Lower leg skin (tissue), 4 donors: ENCODE measurements around the gene LDLRAD3. TPM values are rescaled to one million over a fixed set of nuclear protein-coding genes. Genes with fewer than 3 reads are reported as not detected.

Experiments
- DNase-seq, 2 donors: peaks; one replicate each; pipeline ENCODE4 v3.0.0-alpha.2; 2019; ENCODE audit warnings: low spot score in 2 of 2
- H3K4me3 ChIP-seq: fragments of 200-600 bp; sonication (generic); 2 replicates; pipeline ENCODE4 v1.5.1; 2017; ENCODE audit warnings: mild to moderate bottlenecking, low read depth; ENCODE audit not compliant: poor library complexity, severe bottlenecking
- POLR2A ChIP-seq, 2 donors: fragments of 450-650 bp; IDR thresholded peaks; one replicate each; pipeline ENCODE4 v1.6.1; 2016 to 2017; ENCODE audit warnings: antibody characterized with exemption in 2 of 2, mild to moderate bottlenecking in 1 of 2, moderate library complexity in 1 of 2
- WGBS, 2 donors: methylation state at CpG; one replicate each; pipeline ENCODE4 v1.1.5; 2018; 5-methylcytosine and 5-hydroxymethylcytosine counted together
- intact Hi-C: fragments of 100-400 bp; cut with DNase I; formaldehyde crosslinking; loops from one replicate; pipeline ENCODE4 v1.15.0; 2023; ENCODE audit warnings: low total_unique reads
- total RNA-seq, 4 donors: library from RNA; depleted of rRNA; stranded (reverse); fragments of >200 nt; gene quantifications; one replicate each; pipeline ENCODE4 v1.1.0, GENCODE V29; 2016
- TF ChIP-seq, protein P1 (sequence below), 3 donors: fragments of 450-650 bp; IDR thresholded peaks; one replicate each; pipeline ENCODE4 v1.5.1; 2016; ENCODE audit warnings: antibody characterized with exemption in 3 of 3, mild to moderate bottlenecking in 3 of 3, moderate library complexity in 2 of 3

LDLRAD3 gene
- total RNA-seq, 4 donors from 2014 or later, result 18.6 to 42.6 (median 25.5) TPM

DNA sequence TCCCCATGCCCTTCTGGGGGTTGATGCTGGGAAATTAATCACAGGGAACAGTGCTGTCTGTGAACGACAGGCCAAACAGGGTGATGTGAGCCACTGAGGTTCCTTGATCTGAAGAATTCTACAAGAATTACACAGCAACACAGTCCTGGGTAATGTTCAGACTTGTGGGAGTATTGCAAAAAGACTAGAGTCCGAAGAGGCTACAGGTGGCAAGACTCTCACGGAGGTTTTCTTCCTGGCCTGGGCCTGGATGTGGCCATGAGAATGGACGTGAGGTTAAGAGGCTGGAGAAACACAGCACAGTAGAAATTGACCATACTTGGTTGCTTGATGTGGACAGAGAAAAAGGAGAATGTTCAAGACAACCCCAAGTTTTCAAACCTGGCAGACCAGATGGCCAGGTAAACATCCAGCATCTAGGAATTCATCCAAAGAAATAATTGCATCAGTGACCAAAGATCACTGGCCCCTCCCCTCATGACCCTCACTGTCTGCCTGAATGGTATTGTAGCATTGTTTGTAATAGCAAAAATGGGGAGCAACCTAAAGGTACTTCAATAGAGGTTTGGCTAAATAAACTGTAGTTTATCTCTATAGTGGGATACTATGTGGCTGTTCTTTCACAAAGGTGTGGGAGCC lies 274.5 kb downstream of the LDLRAD3 start:
- no peak overlapping the region for H3K4me3 ChIP-seq
- intact Hi-C loops, result no loop called here
- TF ChIP-seq, protein P1, sequence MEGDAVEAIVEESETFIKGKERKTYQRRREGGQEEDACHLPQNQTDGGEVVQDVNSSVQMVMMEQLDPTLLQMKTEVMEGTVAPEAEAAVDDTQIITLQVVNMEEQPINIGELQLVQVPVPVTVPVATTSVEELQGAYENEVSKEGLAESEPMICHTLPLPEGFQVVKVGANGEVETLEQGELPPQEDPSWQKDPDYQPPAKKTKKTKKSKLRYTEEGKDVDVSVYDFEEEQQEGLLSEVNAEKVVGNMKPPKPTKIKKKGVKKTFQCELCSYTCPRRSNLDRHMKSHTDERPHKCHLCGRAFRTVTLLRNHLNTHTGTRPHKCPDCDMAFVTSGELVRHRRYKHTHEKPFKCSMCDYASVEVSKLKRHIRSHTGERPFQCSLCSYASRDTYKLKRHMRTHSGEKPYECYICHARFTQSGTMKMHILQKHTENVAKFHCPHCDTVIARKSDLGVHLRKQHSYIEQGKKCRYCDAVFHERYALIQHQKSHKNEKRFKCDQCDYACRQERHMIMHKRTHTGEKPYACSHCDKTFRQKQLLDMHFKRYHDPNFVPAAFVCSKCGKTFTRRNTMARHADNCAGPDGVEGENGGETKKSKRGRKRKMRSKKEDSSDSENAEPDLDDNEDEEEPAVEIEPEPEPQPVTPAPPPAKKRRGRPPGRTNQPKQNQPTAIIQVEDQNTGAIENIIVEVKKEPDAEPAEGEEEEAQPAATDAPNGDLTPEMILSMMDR (IDR thresholded peaks at IDR 0.05), result no peak
- no peak for TF ChIP-seq POLR2A (IDR thresholded peaks at IDR 0.05)
- DNase-seq, result no peak
- 94% methylated on average over 4 of the region's 4 CpGs for WGBS, 2 donors

DNA sequence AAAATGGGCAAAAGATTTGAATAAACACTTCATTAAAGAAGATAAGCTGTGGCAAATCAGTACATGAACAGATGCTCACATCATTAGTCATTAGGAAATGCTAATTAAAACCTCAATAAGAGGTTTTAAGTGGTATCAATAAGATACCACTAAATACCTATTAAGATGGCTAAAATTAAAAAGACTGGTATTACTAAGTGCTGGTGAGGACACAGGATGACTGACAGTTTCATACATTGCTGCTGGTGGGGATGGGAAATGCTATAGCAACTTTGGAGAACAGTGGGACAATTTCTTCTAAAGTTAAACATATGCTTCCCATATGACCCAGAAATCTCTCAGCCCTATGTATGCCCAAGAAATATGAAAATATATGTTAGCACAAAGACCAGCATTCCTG lies 276.1 kb downstream of the LDLRAD3 start:
- DNase-seq, result no peak
- TF ChIP-seq POLR2A (IDR thresholded peaks at IDR 0.05), result no peak
- TF ChIP-seq, protein P1 (IDR thresholded peaks at IDR 0.05), result no peak
- intact Hi-C loops, result no loop called here
- no peak overlapping the region for H3K4me3 ChIP-seq

DNA sequence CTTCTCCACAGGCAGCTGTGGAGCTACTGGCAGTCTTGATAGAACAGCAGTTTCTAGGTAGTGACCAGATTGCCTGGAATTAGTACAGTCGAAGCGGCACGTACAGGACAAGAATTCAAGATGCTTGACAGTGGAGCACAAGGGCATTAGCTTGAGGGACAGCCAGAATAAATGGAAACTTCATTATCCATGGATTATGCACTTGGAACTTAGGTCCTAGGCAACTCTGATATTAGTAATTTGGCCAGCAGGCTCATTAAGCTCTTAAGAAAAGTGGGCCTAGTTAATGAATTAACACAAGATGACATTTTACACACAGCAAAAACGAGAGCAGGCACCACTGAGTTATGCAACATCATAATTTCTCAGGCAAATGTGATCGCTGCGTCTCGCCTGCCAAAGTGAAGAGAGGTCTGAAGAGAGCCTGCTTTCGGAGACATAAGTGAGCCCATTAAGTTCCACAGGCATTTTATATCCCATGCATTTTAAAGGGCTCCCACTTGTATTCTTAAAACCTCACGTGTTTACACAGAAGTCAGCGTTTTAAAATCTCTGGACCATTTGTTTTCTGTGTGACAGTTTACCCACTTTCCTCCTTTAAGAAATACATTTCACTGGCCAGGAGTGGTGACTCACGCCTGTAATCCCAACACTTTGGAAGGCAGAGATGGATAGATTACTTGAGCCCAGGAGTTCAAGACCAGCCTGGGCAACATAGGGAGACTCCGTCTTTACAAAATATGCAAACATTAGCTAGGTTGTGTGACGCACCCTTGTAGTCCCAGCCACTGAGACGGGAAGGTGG lies 279.2 kb downstream of the LDLRAD3 start:
- DNase-seq, result no peak
- WGBS, 2 donors, result 43 to 52% methylated on average over 14 of the region's 14 CpGs
- intact Hi-C loops, result no loop called here
- no peak overlapping the region for H3K4me3 ChIP-seq
- TF ChIP-seq, protein P1 (IDR thresholded peaks at IDR 0.05), result no peak
- TF ChIP-seq POLR2A (IDR thresholded peaks at IDR 0.05), result no peak

DNA sequence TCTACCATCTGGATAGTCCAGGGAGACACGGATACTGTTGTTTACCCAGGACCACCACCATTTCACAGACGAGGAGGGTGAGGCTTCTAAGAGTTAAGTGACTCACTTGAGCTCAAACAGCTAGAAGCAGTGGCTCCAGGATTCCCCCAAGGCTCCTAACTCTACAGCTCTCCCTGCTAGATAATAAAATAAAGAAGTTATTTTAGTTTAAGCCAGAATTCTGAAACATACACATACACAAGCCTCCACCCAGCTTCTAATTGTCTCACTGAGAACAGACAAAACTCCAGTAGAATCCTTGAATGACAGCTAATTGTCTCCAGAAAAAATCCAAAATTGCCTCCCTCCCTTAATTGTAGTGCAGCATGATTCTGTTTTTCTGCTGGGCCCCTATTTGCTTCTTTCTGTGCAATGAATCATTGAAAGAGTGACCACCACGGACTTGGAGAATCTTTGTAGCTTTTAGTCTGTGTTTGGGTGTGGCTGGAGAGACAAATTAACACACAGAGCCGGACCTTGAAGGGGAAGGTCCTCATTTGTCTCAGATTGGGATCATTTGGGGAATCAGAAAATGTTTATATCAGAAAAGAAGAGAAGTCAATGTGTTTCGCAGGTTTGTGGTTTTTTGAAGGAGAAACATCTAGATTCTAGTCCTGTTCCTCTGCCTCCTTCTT lies 280.5 kb downstream of the LDLRAD3 start:
- H3K4me3 ChIP-seq, result no peak overlapping the region
- intact Hi-C loops, result no loop called here
- TF ChIP-seq, protein P1 (IDR thresholded peaks at IDR 0.05), result no peak
- no peak for TF ChIP-seq POLR2A (IDR thresholded peaks at IDR 0.05)
- 74 to 76% methylated on average over 5 of the region's 5 CpGs for WGBS, 2 donors
- no peak for DNase-seq

DNA sequence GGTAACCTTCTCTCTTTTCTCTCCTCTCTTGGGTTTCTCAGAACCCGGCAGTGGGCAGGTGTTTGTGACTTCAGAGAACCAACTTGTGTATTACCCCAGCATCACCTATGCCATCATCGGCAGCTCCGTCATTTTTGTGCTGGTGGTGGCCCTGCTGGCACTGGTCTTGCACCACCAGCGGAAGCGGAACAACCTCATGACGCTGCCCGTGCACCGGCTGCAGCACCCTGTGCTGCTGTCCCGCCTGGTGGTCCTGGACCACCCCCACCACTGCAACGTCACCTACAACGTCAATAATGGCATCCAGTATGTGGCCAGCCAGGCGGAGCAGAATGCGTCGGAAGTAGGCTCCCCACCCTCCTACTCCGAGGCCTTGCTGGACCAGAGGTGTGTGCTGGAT lies 283.2 kb downstream of the LDLRAD3 start:
- WGBS, 2 donors, result 98 to 99% methylated on average over 15 of the region's 15 CpGs
- DNase-seq, result no peak
- intact Hi-C loops, result no loop called here
- no peak overlapping the region for H3K4me3 ChIP-seq
- no peak for TF ChIP-seq POLR2A (IDR thresholded peaks at IDR 0.05)
- TF ChIP-seq, protein P1 (IDR thresholded peaks at IDR 0.05), result no peak
